ENCODE results near the gene PDGFC.

DNA sequence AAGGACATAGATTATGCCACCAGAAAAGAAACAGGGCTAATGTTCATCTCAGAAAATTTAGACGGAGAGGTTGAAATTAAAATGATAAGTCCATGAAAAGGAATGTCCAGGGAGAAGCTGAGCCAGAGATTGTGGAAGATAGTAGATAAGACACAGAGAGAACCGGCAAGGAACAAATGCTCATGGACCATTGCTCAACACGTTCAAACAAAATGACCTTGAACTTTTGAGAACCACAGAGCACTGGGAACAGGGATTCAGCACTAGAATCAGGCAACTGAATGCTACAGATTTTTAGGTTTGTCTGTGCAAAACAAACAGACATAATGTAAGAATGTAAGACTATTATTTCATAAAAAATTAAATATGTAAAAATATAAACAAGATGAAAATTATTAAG, 206.3 kb downstream of the PDGFC start:
- TF ChIP-seq, protein P1, sequence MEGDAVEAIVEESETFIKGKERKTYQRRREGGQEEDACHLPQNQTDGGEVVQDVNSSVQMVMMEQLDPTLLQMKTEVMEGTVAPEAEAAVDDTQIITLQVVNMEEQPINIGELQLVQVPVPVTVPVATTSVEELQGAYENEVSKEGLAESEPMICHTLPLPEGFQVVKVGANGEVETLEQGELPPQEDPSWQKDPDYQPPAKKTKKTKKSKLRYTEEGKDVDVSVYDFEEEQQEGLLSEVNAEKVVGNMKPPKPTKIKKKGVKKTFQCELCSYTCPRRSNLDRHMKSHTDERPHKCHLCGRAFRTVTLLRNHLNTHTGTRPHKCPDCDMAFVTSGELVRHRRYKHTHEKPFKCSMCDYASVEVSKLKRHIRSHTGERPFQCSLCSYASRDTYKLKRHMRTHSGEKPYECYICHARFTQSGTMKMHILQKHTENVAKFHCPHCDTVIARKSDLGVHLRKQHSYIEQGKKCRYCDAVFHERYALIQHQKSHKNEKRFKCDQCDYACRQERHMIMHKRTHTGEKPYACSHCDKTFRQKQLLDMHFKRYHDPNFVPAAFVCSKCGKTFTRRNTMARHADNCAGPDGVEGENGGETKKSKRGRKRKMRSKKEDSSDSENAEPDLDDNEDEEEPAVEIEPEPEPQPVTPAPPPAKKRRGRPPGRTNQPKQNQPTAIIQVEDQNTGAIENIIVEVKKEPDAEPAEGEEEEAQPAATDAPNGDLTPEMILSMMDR (IDR thresholded peaks at IDR 0.05) = no peak
- TF ChIP-seq POLR2A (IDR thresholded peaks at IDR 0.05) (no peak), POLR2AphosphoS5 (IDR thresholded peaks at IDR 0.05) (no peak), EP300 (IDR thresholded peaks at IDR 0.05) (no peak)

All from stomach (tissue), 4 donors.